ENCODE measurements around the gene SEMA3D.

SEMA3D gene

DNA sequence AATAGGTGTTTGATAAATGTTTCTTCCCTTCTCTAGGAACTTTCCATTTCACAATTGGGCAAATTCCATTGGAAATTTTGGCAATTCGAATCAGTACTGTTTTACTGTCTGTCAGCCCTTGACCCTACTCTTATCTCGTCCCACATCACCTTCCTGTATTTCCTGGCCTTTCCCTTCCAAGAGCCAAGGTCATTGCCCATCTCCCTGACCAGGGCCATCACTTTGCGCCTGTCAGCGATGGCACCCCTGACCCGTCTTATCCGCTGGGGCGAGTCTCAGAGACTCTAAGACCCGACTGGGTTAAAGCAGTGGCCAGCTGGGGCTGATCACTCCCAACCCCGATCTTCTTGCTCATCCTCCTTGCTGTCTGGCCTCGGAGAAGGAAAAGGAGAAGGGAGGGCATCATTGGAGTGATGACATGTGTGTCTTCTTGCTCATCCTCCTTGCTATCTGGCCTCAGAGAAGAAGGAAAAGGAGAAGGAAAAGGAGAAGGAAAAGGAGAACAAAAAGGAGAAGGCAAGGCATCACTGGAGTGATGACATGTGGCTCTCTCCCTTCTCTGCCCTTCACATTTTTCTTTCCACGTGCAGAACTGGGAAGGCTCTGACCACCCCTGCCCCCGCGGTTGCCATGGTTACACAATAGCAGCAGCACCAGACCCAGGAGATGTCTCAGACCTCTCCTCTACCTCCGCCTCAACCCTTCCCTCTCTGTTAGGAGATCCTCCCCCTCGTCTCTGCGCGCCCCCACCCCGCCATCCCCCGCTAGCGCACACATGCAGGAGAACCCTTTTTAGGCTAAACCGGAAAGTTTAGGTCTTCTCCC, 2.0 kb downstream of the SEMA3D start:
- DNase-seq (ENCODE audit: low spot score), result no peak

DNA sequence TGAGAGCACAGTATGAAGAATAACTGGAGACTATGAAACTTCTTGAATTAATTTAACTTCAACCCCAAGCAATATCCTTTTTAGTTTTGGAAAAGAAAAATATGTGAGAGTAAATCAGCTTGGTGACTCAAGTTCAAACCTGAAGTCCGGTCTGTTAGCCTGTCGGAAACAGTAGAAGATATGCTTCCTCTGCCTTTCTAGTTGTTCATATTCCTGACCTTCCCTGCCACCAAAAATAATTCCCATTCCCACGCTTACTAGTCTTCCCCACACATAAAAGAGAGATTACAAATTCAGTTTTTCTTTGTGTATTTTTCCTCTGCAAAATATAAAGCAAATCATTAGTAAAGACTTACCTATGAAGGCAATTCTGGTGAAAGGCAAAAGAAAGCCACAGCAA, 3.6 kb downstream of the SEMA3D start:
- DNase-seq (ENCODE audit: low spot score), result no peak

DNA sequence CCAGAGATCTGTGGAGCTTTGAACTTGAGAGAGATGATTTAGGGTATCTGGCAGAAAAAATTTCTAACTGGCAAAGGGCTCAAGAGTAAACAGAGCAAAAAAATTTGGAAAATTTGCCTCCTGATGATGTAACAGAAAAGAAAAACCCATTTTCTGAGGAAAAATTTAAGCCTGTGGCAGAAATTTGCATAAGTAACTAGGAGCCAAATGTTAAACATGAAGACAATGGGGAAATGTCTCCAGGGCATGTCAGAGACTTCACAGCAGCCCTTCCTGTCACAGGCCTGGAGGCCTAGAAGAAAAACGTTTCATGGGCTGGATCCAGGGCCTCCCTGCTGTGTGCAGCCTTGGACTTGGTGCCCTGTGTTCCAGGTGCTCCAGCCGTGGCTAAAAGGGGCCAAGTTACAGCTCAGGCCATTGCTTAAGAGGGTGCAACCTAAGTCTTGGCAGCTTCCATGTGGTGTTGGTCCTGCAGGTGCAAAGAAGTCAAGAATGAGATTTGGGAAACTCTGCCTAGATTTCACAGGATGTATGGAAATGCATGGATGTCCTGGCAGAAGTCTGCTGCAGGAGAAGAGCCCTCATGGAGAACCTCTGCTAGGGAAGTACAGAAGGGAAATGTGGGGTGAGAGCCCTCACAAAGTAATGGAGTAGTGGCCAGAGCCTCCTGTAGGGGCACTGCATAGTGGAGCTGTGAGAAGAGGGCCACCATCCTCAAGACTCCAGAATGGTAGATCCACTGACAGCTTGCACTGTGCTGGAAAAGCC, 8.1 kb downstream of the SEMA3D start:
- no peak for DNase-seq (ENCODE audit: low spot score)

DNA sequence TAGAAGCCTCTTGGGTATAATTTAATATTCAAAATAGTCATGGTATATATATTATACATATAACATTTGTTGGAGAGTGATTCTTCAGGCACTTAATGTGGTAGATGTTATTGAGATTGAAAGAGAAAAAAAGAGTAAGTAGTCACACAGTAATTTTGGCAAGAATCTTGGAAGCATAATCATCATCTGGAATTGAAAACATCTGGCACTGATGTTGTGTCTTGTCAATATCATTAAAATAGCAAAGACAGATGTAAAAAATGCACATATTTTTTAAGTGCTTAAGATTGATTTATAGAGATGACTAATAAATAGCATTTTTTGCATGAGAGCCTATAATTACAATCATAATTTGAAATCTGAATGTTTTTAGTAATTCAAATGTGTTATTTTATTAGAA, 9.5 kb downstream of the SEMA3D start:
- no peak for DNase-seq (ENCODE audit: low spot score)

DNA sequence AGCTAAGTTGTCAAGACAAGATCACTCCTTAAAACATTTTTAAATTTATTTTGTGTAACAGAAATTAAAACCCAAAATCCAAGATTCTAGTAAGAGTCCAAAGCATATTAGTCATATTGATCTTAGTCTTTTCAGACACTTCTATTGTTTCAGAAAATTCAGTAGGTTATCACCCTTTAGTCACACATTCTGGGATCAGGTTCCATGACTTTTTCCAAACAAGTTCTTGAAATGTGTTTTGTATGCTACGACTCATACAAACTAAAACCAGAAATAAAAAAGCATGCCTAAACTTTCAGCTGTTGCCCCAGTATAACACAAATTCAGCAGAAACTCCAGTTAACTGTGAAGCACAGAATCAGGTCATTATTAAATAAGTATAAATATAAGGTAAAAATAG, 10.7 kb downstream of the SEMA3D start:
- no peak for DNase-seq (ENCODE audit: low spot score)

DNA sequence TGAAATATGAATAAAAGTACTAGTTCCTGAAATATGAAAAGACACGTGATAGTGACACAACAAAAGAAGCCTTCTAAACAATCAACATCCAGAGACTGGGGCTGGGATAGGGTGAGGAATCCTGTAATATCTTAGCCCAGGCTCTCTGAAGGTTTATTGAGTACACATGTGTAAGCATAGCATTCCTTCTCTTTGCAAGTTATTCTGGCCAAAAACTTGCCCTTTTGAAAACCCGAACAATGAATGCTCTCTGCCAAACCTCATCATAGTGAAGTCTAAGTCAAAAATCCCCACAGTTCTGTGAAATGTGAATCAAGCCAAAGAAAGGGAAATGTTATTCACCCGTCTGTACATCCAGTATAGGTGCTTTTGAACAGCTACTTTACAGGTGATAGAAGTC, 11.6 kb downstream of the SEMA3D start:
- no peak for DNase-seq (ENCODE audit: low spot score)

DNA sequence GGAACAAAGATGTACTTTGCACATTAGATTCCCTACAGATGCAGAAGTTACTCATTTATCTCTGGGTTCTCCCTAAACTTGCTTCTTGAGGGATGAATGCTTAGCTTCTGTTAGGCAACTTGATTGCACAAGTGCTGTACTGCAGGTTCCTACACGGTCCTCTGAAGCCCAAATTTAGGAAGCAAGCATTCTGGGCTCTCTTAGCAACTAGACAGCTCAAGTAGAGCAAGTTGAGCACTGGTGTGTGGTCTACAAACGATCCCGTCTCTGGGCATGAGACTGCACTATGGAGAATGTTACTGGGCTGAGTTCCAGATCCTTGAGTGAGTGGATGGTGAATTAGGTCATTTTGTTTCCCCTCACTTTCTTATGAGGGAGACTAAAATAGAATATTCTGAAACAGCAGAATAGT, 14.3 kb downstream of the SEMA3D start:
- no peak for DNase-seq (ENCODE audit: low spot score)

DNA sequence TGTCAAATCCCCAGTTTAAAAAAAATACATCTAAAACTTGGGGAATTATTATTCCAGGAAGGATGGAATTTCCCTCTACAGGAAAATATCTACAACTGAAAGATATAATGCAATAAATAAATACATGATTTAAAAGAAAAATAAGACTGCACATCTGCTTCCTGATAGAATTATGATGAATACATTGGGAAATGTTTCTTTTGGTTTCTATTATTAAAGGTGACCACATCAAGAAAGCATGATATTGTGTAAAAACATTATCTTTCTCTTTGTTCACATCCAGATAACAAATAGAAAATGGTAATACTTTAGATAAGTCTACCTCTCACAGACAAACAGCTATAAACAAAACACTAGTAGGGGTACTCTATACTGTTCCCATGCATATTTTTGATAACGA, 19.2 kb downstream of the SEMA3D start:
- no peak for DNase-seq (ENCODE audit: low spot score)

DNA sequence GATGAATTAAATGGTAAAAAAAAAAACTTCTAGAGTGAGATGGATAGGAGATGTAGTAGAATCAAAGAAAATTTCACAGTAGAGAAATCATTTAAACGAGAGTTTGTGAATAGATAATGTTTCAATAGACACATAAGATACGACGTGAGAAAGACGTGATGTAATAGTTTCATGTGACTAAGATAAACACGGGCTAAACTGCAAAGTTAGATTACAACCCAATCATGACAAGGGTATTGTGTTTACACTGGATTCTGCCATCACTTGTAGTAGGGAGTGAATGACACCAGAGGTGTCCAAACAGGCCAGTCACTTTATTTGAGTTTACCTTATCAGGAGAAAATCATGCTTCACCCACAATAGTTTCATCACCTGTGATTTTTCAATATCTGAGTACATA, 21.6 kb downstream of the SEMA3D start:
- no peak for DNase-seq (ENCODE audit: low spot score)

DNA sequence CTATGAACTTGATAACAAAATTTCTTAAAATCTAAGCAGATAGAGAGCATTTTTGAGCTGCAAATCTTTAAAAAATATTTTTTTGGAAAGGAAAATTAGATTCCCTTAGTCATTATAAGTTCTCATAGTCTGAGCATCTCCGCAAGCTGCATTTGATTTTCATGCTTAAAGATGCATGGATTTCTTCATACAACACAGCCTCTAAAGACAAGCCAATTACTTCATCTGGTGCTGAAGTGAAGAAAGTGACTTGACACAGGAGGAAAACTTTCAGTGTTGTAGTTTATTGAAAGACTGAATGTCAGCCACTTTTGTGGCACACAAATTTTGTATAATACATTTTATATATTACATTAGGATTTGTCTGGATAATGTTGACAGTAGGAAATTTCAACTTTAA, 22.5 kb downstream of the SEMA3D start:
- DNase-seq (ENCODE audit: low spot score), result no peak

DNA sequence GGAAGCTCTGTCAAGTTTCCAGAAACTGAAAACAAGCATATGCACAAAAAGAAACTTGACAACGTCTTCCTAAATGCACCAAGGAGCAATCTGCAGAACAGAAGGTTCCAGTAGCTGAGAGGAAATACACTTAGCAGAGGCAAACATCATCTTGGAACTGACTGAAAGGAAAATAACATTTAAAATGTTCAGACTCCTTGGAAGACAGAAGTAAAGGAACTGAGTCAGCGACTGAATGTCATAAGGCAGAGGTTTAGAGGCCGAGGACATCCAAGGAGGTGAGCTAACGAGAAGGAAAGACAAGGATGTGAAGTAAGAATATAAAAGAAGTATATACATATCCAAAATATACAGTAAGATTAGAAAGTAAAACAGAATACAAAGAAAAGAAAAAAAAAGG, 24.1 kb downstream of the SEMA3D start:
- DNase-seq (ENCODE audit: low spot score), result no peak

DNA sequence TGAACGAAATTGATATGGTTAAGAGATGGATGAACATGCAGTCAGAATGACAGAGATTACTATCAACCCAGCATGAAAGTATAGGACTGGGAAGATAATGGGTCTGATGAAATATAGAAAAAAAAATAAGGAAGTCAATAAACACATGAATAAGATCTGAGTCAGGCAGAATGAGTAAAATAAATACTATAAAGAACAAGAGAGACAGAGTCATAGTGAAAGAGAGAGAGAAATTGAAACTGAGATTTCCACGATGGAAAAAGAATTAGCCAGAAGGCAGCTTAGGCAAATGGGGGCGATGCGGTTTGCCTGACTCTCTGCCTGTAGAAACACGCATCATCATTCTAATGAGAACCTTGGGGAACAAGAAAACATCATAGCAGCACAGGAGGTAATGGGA, 26.6 kb downstream of the SEMA3D start:
- DNase-seq (ENCODE audit: low spot score), result no peak

DNA sequence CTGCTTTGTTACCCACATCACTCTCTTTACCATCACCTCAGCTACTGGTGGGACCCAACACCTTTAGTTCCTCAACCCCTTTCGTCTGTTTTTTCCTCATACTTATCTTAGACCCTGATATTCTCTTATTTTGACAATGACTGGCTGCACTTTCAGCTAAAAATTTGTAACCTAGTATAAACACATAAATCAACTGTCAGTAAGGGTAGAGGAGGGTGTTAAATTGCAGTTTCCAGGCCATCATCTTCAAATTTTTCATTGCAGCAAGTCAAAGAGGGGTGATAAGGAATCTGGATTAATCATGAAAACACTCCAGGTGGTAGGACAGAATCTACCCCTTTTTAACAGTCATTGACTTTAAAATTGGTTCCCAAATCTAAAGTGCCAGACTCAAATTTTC, 27.9 kb downstream of the SEMA3D start:
- no peak for DNase-seq (ENCODE audit: low spot score)

DNA sequence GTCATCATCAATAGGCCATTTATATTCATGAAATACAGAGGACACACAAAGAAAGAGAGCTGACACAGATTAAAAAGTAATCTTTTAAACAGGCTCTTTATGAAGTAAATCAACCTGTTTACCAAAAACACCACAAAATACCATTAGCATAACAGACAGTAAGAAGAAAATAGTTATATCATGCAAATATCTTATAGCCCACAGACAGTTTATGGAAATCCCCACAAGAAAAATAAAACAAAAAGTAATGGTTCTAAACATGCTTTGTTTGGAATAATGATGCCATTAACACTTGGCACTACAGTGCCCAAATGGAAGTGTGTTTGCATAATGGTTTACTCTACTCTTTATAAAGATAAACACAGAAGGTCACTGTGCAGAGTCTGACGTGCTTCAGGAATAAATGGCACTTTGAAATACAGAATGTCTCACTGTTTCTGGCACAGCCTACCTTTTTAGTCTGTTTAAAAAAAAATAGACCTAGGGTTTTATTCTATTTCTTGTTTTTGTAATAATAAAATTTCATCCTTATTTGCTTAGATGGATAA, 30.1 kb downstream of the SEMA3D start:
- no peak for DNase-seq (ENCODE audit: low spot score)

DNA sequence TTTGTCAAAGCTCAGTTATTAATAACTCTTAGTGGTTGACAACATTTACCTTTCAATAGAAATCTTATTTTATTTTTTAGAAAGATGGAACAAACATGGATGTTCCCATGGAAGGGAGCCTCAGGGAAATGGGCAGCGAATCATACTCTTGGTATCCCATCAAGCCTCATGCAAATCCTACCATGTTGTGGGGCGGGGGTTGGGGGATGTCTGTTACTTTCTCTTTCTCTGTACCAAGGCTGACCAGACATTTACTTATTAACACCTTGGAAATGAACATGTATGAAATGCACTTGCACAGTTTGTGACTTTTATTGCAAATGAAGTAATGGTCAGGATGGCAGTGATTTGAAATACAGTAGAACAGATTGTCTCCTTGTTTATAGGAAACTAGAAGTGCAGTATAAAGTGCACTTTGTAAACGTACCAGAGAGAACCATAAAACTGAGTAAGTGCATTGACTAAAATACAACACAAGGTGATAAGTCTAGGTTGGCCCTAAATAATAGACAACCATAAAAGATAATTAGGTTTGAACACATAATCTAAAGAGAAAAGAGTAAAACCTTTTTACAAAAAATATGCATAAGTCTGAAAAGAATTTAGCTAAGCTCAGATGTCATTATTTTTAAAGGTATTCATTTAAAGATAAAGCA, 32.4 kb downstream of the SEMA3D start:
- DNase-seq (ENCODE audit: low spot score), result no peak

DNA sequence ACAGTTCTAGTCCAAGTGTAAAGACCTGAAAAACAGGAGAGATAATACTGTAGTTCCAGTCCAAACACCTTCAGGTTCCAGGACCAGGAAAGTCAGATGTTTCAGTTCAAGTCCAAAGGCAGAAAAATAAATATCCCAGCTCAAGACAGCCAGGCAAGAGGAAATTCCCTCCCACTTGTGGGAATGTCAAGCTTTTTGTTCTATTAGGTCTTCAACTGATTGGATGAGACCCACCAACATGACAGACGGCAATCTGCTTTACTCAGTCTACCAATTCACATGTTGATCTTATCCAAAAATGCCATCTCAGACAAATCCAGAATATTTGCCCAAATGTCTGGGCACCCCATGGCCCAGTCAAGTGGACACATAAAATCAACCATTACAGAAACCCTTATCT, 33.1 kb downstream of the SEMA3D start:
- DNase-seq (ENCODE audit: low spot score), result no peak

DNA sequence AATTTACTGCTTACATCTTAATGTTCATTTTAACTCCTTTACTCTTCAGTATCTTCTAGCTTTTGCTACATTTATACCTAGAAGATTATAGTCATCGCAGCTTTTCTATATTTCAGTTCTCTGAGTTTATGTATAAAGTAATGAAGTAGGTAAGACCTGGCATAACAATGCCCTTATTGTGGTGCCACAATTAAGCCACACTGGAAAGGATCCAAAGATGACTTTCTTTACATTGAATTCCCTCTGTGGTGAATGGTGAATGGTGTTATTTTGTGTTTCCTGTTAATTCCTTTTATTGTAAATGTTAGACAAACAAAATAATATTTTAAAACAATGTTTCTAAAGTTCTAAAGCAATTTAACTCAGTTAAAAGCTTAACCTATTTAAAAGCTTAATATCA, 36.2 kb downstream of the SEMA3D start:
- no peak for DNase-seq (ENCODE audit: low spot score)

DNA sequence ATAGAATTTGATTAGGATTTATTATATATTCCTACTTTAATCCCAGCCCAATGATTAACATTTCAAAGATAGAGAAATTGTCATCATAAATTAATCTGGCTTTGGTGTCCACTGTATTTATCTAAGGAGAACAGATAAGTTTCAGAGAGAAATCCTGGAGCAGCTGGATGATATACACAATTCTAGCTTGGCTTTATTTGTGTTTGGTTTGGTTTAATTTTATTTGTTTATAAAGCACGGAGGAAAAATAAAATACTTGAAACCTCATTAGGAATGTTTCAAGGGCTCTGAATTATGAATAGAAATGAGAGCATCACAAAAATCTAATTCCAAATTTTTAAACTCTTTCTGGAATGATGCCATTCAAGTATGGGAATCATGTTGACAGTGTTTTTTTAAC, 42.1 kb downstream of the SEMA3D start:
- no peak for DNase-seq (ENCODE audit: low spot score)

DNA sequence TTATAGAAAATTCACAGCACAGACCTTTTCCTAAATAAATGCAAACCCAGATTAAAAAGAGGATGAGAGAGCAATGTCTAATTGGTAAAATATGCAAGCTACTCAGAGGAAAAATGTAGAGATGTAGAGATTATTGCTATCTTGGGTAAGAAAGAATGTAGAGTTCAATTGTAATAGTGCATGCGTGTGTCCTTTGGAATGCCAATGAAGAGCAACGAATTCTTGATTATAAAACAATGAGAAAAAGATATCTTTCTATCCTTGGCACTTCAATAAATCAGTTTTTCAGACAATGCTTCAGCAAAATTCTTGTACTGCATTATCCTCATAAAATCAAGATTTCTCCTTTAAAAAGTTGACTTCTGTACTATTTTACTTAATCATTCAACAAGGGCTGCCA, 50.9 kb downstream of the SEMA3D start:
- no peak for DNase-seq (ENCODE audit: low spot score)

DNA sequence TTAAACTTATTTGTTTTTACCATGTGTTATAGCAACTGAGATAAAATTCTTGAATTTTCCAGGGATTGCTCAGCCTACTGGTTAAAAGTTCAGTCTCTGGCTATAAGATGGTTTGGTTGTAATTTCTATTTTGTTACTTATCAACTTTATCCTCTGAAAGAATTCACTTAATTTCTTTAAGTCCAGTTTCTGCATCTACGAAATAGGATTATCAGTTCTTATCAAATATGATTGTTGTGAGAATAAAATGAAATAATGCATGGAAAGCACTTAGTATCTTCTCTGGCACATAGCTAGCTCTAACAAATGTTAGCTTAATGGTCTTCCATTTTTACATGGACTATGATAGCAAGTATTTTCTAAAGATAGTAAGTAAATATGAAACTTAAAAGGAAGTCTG, 53.3 kb downstream of the SEMA3D start:
- DNase-seq (ENCODE audit: low spot score), result no peak

DNA sequence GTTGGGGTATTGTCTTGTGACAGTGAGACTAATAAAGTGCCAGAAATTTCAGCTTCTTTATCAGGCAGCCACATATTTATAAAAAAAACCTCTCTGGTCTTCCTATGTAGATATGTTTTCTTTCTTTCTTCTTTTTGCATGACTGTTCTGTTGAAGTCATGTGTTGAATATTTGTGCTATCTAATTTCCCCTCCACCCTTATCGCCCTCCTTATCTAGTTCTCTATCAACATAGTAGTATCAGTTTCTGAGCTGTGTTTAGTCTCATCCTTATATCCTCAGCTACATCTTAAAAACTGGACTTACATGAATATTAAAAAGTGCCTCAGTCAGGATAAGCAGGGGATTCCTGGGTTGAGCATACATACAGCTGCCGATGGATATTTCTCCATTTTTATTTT, 53.9 kb downstream of the SEMA3D start:
- DNase-seq (ENCODE audit: low spot score), result no peak

DNA sequence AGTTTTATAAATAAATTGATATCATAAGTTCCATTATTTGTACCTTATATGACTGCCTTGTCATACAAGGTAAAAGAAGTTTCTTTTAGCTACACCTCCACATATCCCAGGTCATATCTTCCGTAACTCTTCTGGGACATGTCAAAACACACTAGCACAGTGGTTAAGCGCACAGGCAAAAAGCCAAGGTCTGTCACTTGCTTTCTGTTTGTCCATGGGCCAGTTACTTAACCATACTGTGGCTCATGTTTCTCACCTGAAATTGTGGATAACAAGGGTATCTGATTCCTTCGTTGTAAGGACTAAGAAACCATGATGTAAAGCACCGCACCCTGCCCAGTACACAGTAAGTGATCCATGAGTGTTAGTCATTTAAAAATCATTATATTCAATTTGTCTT, 56.2 kb downstream of the SEMA3D start:
- DNase-seq (ENCODE audit: low spot score), result no peak

DNA sequence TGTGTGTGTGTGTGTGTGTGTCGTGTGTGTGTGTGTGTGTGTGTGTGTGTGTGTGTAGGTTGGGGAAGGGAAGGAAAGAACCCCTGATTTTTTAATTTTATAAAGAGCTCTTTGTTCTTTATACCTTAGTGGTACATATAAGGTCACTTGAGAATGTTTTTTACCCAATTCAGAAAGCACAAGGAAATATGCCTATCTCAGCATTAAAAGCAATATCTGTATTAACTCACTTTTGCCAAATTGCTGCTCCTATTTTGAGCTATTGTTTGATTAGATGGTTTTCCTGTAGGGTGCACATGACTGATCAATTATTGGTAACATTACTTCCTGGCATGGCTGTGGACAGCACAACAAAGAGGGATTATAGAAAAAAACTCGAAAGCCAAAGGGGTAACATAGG, 60.5 kb downstream of the SEMA3D start:
- DNase-seq (ENCODE audit: low spot score), result no peak
